LNCaP clone FGC (cell line): ENCODE data around the gene EXT2.

Source experiments
- DNase-seq: peaks from one replicate; pipeline ENCODE4 v3.0.0-alpha.2; 2011; ENCODE audit warnings: low read depth
- H3K4me3 ChIP-seq: 2 replicates; pipeline ENCODE4 v1.5.1; 2011; ENCODE audit warnings: mild to moderate bottlenecking, low read depth, low read length, control low read depth
- TF ChIP-seq, protein P1 (sequence below): IDR thresholded peaks from 2 replicates; pipeline ENCODE4 v1.5.1; 2012; ENCODE audit warnings: mild to moderate bottlenecking; ENCODE audit not compliant: control insufficient read depth, insufficient read depth; ENCODE audit errors: extremely low read depth

EXT2 gene

DNA sequence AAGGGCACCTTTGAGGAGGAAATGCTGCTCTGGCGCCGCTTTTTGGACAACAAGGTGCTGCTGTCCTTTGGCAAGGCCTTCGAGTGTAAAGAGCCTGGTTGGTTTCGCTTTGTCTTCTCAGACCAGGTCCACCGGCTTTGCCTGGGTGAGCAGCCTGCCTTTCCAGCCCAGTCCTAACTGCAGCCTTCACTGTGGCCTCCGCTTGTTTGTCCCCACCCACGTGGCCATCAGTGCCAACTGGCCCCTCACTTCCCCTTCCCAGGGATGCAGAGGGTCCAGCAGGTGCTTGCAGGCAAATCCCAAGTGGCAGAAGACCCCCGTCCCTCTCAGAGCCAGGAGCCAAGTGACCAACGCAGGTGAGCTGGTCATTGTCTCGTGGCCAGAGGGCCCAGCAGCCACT, 12.0 kb upstream of the EXT2 start:
- H3K4me3 ChIP-seq = no peak overlapping the region
- TF ChIP-seq, protein P1, sequence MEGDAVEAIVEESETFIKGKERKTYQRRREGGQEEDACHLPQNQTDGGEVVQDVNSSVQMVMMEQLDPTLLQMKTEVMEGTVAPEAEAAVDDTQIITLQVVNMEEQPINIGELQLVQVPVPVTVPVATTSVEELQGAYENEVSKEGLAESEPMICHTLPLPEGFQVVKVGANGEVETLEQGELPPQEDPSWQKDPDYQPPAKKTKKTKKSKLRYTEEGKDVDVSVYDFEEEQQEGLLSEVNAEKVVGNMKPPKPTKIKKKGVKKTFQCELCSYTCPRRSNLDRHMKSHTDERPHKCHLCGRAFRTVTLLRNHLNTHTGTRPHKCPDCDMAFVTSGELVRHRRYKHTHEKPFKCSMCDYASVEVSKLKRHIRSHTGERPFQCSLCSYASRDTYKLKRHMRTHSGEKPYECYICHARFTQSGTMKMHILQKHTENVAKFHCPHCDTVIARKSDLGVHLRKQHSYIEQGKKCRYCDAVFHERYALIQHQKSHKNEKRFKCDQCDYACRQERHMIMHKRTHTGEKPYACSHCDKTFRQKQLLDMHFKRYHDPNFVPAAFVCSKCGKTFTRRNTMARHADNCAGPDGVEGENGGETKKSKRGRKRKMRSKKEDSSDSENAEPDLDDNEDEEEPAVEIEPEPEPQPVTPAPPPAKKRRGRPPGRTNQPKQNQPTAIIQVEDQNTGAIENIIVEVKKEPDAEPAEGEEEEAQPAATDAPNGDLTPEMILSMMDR = no peak
- DNase-seq = no peak

DNA sequence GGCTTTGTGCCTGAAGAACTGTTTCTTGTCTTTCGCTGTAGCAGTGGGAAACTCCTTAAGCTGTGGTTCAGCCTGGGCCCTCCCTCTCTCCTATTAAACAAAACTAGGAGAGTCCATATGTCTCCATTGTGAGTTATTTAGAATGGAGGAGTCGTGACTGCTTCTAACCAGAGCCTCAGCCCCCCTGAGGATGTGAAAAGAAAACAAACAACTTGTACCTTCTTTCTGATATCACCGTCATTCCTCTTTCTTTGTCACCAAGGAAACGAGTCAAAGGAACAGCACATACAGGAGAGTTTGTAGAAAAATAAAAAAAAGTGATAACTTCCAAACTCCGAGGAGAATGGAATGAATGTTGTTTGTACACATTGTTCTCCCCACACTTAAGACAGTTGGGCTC, 11.6 kb upstream of the EXT2 start:
- H3K4me3 ChIP-seq = no peak overlapping the region
- TF ChIP-seq, protein P1 = no peak
- no peak for DNase-seq

DNA sequence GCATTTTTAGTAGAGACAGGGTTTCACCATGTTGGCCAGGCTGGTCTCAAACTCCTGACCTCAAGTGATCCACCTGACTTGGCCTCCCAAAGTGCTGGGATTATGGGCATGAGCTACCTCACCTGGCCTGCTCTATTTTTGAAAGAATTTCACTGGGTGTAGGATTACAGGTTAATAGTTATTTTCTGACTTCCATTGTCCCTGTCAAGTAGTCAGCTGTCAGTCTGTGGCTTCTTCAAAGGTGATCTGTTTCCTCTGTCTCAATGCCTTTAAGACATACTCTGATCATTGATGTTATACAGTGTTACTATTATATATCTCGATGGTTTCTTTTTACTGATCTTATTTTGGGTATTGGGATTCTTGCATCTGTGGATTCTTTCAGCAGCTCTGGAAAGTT, 10.1 kb upstream of the EXT2 start:
- no peak overlapping the region for H3K4me3 ChIP-seq
- DNase-seq = no peak
- TF ChIP-seq, protein P1 = no peak

DNA sequence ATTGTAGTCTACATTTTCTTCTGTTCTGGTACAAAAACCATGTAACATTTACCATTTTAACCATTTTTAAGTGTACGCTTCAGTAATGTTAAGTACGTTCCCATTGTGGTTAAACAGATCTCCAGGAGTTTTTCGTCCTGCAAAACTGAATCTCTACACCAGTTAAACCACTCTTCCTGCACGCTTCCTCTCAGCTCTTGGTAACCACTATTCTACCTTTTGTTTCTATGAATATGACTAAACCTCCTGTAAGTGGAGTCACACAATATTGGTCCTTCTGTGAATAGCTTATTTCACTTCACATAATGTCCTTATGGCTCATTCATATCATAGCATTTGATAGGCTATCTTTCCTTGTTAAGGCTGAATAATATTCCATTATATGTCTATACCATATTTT, 7.1 kb upstream of the EXT2 start:
- no peak for DNase-seq
- TF ChIP-seq, protein P1 = no peak

DNA sequence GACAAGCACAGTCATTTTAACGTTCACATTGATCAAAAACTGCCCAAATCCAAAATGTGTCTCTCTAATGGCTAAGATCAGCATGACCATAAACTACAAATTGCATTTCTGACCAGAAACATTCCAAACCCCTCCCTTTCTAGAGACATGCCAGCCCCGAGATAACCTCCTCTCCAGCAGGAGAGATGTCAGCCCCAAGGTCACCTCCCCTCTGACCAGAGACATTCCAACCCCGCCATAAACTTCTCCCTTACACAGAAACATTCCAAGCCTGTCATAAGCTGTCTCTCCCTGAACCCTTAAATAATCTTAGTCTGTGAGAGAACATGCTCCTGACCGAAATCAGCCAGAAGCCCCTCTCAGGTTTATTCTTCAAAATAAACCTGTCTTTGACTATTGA, 6.6 kb upstream of the EXT2 start:
- DNase-seq = no peak
- TF ChIP-seq, protein P1 = no peak
- H3K4me3 ChIP-seq = no peak overlapping the region

More for the DNA sequence above, 7.1 kb upstream of the EXT2 start:
- no peak overlapping the region for H3K4me3 ChIP-seq

DNA sequence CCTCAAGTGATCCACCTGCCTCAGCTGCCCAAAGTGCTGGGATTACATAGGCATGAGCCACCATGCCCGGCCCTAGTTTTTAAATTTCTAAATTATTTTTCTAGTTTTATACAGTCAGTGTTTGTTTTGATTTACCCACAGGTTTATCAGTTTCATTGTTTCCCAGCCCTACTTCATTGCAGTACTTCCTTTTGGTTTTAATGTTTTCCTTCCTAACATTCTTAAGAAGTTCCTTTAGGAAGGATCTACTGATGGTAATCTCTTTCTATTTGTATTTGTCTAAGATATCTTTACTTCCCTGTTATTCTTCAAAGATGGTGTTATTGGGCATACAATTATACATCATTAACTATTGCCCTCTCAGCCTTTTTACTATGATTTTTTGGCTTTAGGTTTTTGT, 4.9 kb upstream of the EXT2 start:
- no peak for DNase-seq
- no peak overlapping the region for H3K4me3 ChIP-seq
- TF ChIP-seq, protein P1 = no peak

DNA sequence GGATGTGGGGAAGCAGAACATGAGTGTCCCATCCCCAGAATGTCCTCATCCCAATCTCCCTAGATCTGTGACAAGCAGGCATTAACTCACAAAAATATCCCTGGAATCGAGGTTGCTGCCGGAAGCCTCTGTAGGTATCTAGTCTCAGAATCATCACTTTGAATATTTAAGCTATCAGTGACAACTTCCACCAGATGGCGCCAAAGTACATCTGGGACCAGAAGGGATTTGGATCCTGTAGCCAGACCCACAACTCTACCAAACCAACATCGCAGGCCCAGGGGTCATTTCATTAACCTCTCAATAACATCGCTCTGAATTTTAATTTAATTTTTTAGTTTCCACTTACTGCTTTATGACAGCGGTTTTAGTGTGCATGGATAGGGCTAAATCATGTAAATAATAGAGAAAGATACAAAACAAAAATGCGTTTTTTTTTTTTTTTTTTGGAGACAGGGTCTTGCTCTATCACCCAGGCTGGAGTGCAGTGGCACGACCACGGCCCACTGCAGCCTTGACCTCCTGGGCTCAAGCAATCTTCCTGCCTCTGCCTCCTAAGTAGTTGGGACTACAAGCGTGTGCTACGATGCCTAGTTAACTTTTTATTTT, 1.1 kb upstream of the EXT2 start:
- H3K4me3 ChIP-seq = no peak overlapping the region
- TF ChIP-seq, protein P1 = peak; percentile 73
- DNase-seq = peak; percentile 69
